Activated naive CD8-positive, alpha-beta T cell treated with anti-CD3 and anti-CD28 coated beads, Interleukin-2, amount 10 ng/mL, durations not matched to agents 7 days and 5 days (primary cell): ENCODE results near the gene SMYD4. TPM values are rescaled to one million over a fixed set of nuclear protein-coding genes. Genes with fewer than 3 reads are reported as not detected.
"Not testable (repeated sequence)": the region's sequence is repeated elsewhere in the genome, so short reads cannot be mapped to it uniquely, and the experiment has no call there.

ENCODE experiments used
- ATAC-seq: fragments of 150-1000 bp; cut with Tn5 transposase; one replicate; pipeline ENCODE4 v1.10.0; 2021; ENCODE audit warnings: low read depth, moderate library complexity
- POLR2A ChIA-PET: fragments of 350-600 bp; sonication (Branson Sonifier 250); formaldehyde crosslinking; loops from one replicate; lab custom pipeline; 2021; ENCODE audit warnings: antibody characterized with exemption; lab: Charles Lee
- DNase-seq: peaks from one replicate; pipeline ENCODE4 v3.0.0; 2021
- H3K27ac Mint-ChIP-seq: one replicate; pipeline ENCODE4 v1.8.0; 2022; ENCODE audit warnings: mild to moderate bottlenecking, mixed read lengths
- H3K27me3 Mint-ChIP-seq: one replicate; pipeline ENCODE4 v1.8.0; 2022; ENCODE audit warnings: mild to moderate bottlenecking, moderate library complexity, mixed read lengths
- H3K36me3 Mint-ChIP-seq: one replicate; pipeline ENCODE4 v1.8.0; 2021; ENCODE audit warnings: mild to moderate bottlenecking, mixed read lengths
- H3K4me1 Mint-ChIP-seq: one replicate; pipeline ENCODE4 v1.8.0; 2021; ENCODE audit warnings: mixed read lengths
- H3K4me3 Mint-ChIP-seq: one replicate; pipeline ENCODE4 v1.8.0; 2022; ENCODE audit warnings: mild to moderate bottlenecking, moderate library complexity, mixed read lengths
- H3K9me3 Mint-ChIP-seq: one replicate; pipeline ENCODE4 v1.8.0; 2021; ENCODE audit warnings: mixed read lengths
- total RNA-seq, 2 experiments: library from RNA; stranded (reverse); gene quantifications; one replicate each; pipeline ENCODE4 v1.2.3, GENCODE V29; 2021

SMYD4 gene
- total RNA-seq, 2 experiments from 2014 or later: 44.7 to 48.6 TPM

- Mint-ChIP-seq H3K36me3 (peaks cover 18% of the 10 kb centered on the region), H3K4me3 (no peak overlapping the region), H3K4me1 (peaks cover 6% of the 10 kb centered on the region), H3K27ac (no peak overlapping the region), H3K9me3 (no peaks in the 10 kb centered on the region), H3K27me3 (no peaks in the 10 kb centered on the region)
- DNase-seq (no peak), ATAC-seq (no peak)
- POLR2A ChIA-PET: interaction anchor here (0.6 kb wide), 2 partner anchors 145 to 194 kb away, joined by 3 to 5 read pairs; no protein-coding TSS in a partner anchor
Observed at GRCh38 chr17:1861391-1862010, 31.8 kb upstream of the SMYD4 start.

DNA sequence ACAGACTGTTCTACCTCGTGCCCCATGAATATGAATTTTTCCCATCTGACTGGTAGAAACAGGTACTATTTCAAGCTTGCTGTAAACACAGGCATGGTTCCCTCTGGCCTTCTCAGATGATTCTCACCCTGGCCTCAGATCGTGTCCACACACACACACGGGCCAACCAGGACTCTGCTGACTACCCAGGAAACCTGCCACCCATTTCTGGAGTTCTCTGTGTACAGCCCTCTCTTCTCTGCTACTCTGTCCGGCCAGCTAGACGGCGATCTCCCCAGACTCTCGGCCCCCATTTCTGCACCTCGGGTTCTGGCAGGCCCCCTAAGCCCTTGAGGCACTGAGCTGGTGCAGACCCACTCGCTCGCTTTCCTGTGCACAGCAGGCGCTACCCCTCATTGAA, 31.3 kb upstream of the SMYD4 start:
- no peaks in the 10 kb centered on the region for H3K9me3 Mint-ChIP-seq
- H3K4me3 Mint-ChIP-seq: no peak overlapping the region
- H3K36me3 Mint-ChIP-seq: peaks cover 18% of the 10 kb centered on the region
- peaks cover 6% of the 10 kb centered on the region for H3K4me1 Mint-ChIP-seq
- H3K27ac Mint-ChIP-seq: no peak overlapping the region
- POLR2A ChIA-PET: no interaction called here
- ATAC-seq (no peak), DNase-seq (no peak)
- no peaks in the 10 kb centered on the region for H3K27me3 Mint-ChIP-seq

- H3K27me3 Mint-ChIP-seq: not testable (repeated sequence)
- H3K36me3 Mint-ChIP-seq: peaks cover 34% of the 10 kb centered on the region
Observed at GRCh38 chr17:1856462-1856861, 26.8 kb upstream of the SMYD4 start.

GRCh38 chr17:1853698-1854097, 24.0 kb upstream of the SMYD4 start:
- Mint-ChIP-seq H3K4me1 (peaks cover 12% of the 10 kb centered on the region), H3K36me3 (peaks cover 32% of the 10 kb centered on the region), H3K9me3 (no peaks in the 10 kb centered on the region), H3K4me3 (no peak overlapping the region), H3K27me3 (no peaks in the 10 kb centered on the region), H3K27ac (no peak overlapping the region)
- DNase-seq (no peak), ATAC-seq (no peak)
- POLR2A ChIA-PET: interaction anchor here (0.7 to 1.1 kb wide), 2 partner anchors 9 to 132 kb away, joined by 3 to 4 read pairs; no protein-coding TSS in a partner anchor

More at GRCh38 chr17:1856462-1856861, 26.8 kb upstream of the SMYD4 start:
- not testable (repeated sequence) for H3K9me3 Mint-ChIP-seq, H3K4me1 Mint-ChIP-seq, ATAC-seq, DNase-seq, H3K27ac Mint-ChIP-seq, H3K4me3 Mint-ChIP-seq
- POLR2A ChIA-PET: interaction anchor here (0.6 kb wide), 1 partner anchor 65 kb away, joined by 4 read pairs; no protein-coding TSS in a partner anchor

DNA sequence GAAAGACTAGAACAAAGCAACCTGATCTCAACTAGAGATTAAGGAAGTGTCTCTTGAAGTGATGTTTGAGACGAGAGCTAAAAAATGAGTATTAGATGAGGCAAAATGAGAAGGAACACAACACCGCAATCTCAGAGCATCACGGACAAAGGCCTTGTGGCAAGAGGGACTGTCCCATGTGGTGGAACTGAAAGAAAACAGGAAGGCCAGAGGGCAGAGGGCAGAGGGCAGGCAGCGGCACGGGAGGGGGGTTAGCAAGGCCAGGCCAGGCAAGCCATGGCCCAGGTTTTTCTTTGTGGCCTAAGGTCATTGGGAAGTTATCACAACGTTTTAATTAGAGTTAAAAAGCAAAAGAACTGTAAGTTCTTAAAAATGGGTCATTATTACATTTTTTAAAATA, 22.6 kb upstream of the SMYD4 start:
- peaks cover 12% of the 10 kb centered on the region for H3K4me1 Mint-ChIP-seq
- H3K27me3 Mint-ChIP-seq: no peaks in the 10 kb centered on the region
- ATAC-seq (no peak), DNase-seq (no peak)
- H3K27ac Mint-ChIP-seq: no peak overlapping the region
- peaks cover 35% of the 10 kb centered on the region for H3K36me3 Mint-ChIP-seq
- H3K4me3 Mint-ChIP-seq: no peak overlapping the region
- H3K9me3 Mint-ChIP-seq: no peaks in the 10 kb centered on the region
- POLR2A ChIA-PET: no interaction called here

DNA sequence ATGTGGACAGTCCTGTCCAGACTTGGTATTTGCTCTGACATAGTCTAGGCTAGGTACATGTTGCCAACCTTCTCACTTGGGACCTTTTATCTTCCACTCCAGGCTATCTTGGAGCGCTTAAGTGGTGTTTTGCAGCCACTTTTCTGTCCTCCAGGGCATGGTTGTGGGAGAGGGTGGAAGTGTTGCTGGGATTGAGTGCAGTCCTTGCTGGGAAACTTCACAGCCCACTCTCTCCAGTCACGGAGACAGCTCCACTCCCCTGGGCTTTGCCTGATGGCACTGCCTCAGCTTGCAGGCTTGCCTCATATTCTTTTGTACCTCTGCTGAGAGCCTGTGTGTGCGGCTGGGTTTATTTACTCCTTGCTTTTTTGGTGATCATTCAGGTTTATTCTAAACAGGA, 17.5 kb upstream of the SMYD4 start:
- H3K36me3 Mint-ChIP-seq: peaks cover 35% of the 10 kb centered on the region
- POLR2A ChIA-PET: interaction anchor here (0.6 kb wide), 1 partner anchor 35 kb away, joined by 4 read pairs; no protein-coding TSS in a partner anchor
- H3K27me3 Mint-ChIP-seq: no peaks in the 10 kb centered on the region
- no peaks in the 10 kb centered on the region for H3K9me3 Mint-ChIP-seq
- ATAC-seq: no peak
- H3K27ac Mint-ChIP-seq: peak overlapping the region; percentile 9
- no peak overlapping the region for H3K4me3 Mint-ChIP-seq
- peaks cover 12% of the 10 kb centered on the region for H3K4me1 Mint-ChIP-seq
- DNase-seq: no peak

DNA sequence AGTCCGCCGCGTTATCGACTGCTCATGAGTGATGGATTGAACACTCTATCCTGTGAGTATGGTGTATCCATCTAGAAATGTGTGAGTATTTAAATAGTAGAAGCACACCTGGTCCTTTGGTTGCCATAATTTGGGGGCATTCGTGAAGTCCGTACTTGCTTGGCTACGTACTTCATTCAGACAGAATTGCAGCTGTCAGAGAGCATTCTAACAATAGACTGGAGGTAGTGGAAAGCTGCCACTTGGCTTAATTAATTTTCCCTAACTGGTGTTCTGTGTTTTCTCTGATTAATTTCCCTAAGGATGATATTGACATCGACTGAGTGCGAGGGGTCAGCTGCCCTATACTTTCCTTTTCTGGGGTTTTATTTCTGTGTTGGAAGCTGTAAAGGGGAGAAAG, 14.2 kb upstream of the SMYD4 start:
- H3K4me3 Mint-ChIP-seq: no peak overlapping the region
- ATAC-seq (no peak), DNase-seq (no peak)
- no peaks in the 10 kb centered on the region for H3K9me3 Mint-ChIP-seq
- H3K27me3 Mint-ChIP-seq: no peaks in the 10 kb centered on the region
- H3K4me1 Mint-ChIP-seq: peaks cover 7% of the 10 kb centered on the region
- H3K27ac Mint-ChIP-seq: no peak overlapping the region
- POLR2A ChIA-PET: interaction anchor here (1.1 kb wide), 1 partner anchor 14 kb away, joined by 3 read pairs; the partner anchor contains the start of gene RPA1
- H3K36me3 Mint-ChIP-seq: peaks cover 25% of the 10 kb centered on the region

DNA sequence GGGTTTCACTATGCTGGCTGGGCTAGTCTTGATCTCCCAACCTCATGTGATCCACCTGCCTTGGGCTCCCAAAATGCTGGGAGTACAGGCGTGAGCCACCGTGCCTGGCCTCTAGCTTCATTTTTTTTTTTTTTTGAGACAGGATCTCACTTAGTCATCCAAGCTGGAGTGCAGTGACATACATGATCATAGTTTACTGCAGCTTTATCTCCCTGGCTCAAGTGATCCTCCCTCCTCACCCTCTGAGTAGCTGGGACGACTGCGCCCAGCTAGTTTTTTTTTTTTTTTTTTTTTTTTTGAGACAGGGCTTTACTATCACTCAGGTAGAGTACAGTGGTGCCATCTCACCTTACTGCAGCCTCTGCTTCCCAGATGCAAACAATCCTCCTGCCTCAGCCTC, 9.8 kb upstream of the SMYD4 start:
- no peak for ATAC-seq
- H3K9me3 Mint-ChIP-seq: no peaks in the 10 kb centered on the region

GRCh38 chr17:1834380-1835149, 4.9 kb upstream of the SMYD4 start:
- DNase-seq: no peak
- Mint-ChIP-seq H3K4me3 (peak overlapping the region; percentile 3), H3K36me3 (peaks cover 29% of the 10 kb centered on the region), H3K4me1 (peaks cover 38% of the 10 kb centered on the region), H3K9me3 (no peaks in the 10 kb centered on the region), H3K27me3 (no peaks in the 10 kb centered on the region), H3K27ac (peak overlapping the region; percentile 49)
- no peak for ATAC-seq
- POLR2A ChIA-PET: interaction anchor here (0.6 kb wide), 1 partner anchor 182 kb away, joined by 3 read pairs; no protein-coding TSS in a partner anchor

More for the DNA sequence above, 9.8 kb upstream of the SMYD4 start:
- H3K27ac Mint-ChIP-seq: no peak overlapping the region
- no peaks in the 10 kb centered on the region for H3K27me3 Mint-ChIP-seq
- H3K4me3 Mint-ChIP-seq: no peak overlapping the region
- peaks cover 25% of the 10 kb centered on the region for H3K36me3 Mint-ChIP-seq
- H3K4me1 Mint-ChIP-seq: peaks cover 16% of the 10 kb centered on the region
- POLR2A ChIA-PET: interaction anchor here (0.6 to 1.1 kb wide), 5 partner anchors 27 to 532 kb away, joined by 3 to 6 read pairs (median 3); no protein-coding TSS in a partner anchor
- no peak for DNase-seq

DNA sequence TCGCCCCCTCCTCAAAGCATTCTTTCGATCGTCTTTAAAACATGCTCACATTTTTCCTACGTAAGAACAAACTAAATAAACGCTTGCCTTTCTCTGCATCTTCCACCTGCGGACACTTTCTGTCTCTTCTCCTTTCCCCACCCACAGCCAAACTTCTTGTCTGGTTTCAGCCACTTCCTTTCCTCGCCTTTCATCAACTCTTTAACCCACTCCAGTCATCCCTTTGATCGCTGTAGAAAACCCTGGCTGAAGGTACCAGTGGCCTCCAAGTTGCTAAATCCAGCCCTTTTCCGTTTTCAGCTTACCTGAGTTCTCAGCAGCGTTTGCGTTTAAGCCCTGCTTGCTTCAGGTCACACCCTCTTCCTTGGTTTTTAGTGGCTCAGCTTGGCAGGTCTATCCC, 586 bp upstream of the SMYD4 start:
- Mint-ChIP-seq H3K27ac (peak overlapping the region; percentile 92), H3K36me3 (peaks cover 32% of the 10 kb centered on the region)

GRCh38 chr17:1829216-1829591, 498 bp downstream of the SMYD4 start:
- H3K4me1 Mint-ChIP-seq: peaks cover 47% of the 10 kb centered on the region
- peaks cover 33% of the 10 kb centered on the region for H3K36me3 Mint-ChIP-seq
- H3K9me3 Mint-ChIP-seq: no peaks in the 10 kb centered on the region
- no peaks in the 10 kb centered on the region for H3K27me3 Mint-ChIP-seq
- peak; percentile 4 for ATAC-seq
- H3K27ac Mint-ChIP-seq: peak overlapping the region; percentile 84
- POLR2A ChIA-PET: interaction anchor here (0.6 to 3.0 kb wide), 13 partner anchors 11 to 1077 kb away, joined by 3 to 20 read pairs (median 4); partner anchors contain the start of gene RILP
- no peak for DNase-seq
- H3K4me3 Mint-ChIP-seq: peak overlapping the region; percentile 92

More for the DNA sequence above, 586 bp upstream of the SMYD4 start:
- Mint-ChIP-seq H3K4me3 (peak overlapping the region; percentile 92), H3K4me1 (peaks cover 46% of the 10 kb centered on the region), H3K9me3 (no peaks in the 10 kb centered on the region), H3K27me3 (no peaks in the 10 kb centered on the region)
- DNase-seq: no peak
- POLR2A ChIA-PET: interaction anchor here (0.7 to 3.0 kb wide), 10 partner anchors 14 to 162 kb away, joined by 3 to 20 read pairs (median 6); no protein-coding TSS in a partner anchor
- ATAC-seq: peak; percentile 37

DNA sequence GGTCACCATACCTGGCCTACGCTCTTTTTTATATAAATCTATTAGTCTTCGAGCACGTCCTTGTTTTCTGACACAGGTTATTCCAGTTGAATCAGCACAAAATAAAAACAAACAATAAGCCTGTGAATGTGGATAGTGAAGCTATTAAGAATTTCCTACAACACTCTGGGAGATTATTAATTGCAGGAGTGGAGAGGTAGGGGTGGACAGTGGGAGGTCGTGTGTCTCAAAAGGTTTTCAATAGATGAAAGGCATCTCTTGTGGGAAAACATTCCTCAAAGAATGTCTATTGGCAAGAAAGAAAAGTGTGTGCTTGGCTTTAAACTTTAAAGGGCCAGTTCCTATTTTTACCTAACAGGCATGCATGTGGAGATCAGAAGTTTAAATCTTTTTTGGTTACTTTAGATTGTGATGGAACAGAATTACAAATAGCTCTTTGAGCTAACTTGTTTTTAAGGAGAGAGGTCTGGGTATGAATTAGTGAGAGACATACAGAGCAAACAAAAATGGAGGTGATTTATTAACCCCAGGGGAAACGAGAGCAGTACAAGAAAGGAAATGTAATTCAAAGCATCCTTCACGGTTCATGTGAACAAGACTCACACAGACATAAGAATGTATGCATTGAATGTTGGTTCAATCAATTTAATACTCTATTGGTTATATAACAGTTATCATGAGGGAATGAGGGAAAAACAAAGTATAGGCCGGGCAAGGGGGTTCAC, 9.0 kb downstream of the SMYD4 start:
- Mint-ChIP-seq H3K4me1 (peaks cover 16% of the 10 kb centered on the region), H3K9me3 (no peaks in the 10 kb centered on the region), H3K27ac (no peak overlapping the region), H3K36me3 (peaks cover 26% of the 10 kb centered on the region), H3K4me3 (no peak overlapping the region), H3K27me3 (no peaks in the 10 kb centered on the region)
- ATAC-seq (no peak), DNase-seq (no peak)
- POLR2A ChIA-PET: no interaction called here

DNA sequence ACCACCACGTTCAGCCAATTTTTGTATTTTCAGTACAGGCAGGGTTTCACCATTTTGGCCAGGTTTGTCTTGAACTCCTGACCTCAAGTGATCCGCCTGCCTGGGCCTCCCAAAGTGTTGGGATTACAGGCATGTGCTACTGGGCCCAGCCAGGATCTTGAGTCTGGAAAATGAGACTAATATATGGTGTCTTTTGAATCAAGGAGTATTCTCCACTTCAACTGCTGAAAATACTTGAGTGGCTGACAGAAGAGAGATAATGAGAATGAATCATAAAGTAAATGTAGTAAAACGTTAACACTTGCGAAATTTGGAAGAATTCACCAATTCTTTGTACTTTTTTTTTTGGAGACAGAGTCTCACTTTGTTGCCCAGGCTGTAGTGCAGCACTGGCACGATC, 16.6 kb downstream of the SMYD4 start:
- peaks cover 14% of the 10 kb centered on the region for H3K36me3 Mint-ChIP-seq
- no peak overlapping the region for H3K27ac Mint-ChIP-seq
- POLR2A ChIA-PET: no interaction called here

More for the DNA sequence above, 16.6 kb downstream of the SMYD4 start:
- Mint-ChIP-seq H3K9me3 (no peaks in the 10 kb centered on the region), H3K4me3 (no peak overlapping the region), H3K4me1 (peaks cover 3% of the 10 kb centered on the region), H3K27me3 (no peaks in the 10 kb centered on the region)
- DNase-seq (no peak), ATAC-seq (no peak)
